Endothelial cell of umbilical vein (primary cell): ENCODE data around the gene CCDC92B. TPM values are rescaled to one million over a fixed set of nuclear protein-coding genes. Genes with fewer than 3 reads are reported as not detected.

ENCODE experiments used
- BruUV-seq: library from RNA; stranded (reverse); fragments of 400-500 nt; replicated peaks from 2 replicates; lab custom pipeline; 2021; lab: Mats Ljungman, UMichigan
- CTCF ChIA-PET: fragments of 300-600, 350-600 bp; sonication (Branson Sonifier 250); formaldehyde crosslinking; loops from one replicate; lab custom pipeline; 2021; ENCODE audit warnings: antibody characterized with exemption, inconsistent platforms; lab: Charles Lee
- POLR2A ChIA-PET: fragments of 300-600, 350-600 bp; sonication (Branson Sonifier 250); formaldehyde crosslinking; loops from one replicate; lab custom pipeline; 2021; ENCODE audit warnings: antibody characterized with exemption, inconsistent platforms; lab: Charles Lee
- DNase-seq: peaks from one replicate; pipeline ENCODE4 v3.0.0-alpha.2; 2011; ENCODE audit warnings: low read depth, low spot score
- FAIRE-seq: peaks from 2 replicates; lab custom pipeline; 2011; peaks lifted over from hg19 to GRCh38; lab: Jason Lieb, UNC
- H2AFZ ChIP-seq: 2 replicates; pipeline ENCODE4 v1.6.0; 2012; ENCODE audit warnings: low read depth, low read length, control low read depth, inconsistent platforms
- H3K27ac ChIP-seq: 2 replicates; pipeline ENCODE4 v1.5.1; 2011; ENCODE audit warnings: low read depth, mild to moderate bottlenecking, control low read depth, low read length, moderate library complexity; ENCODE audit not compliant: insufficient read depth
- H3K27me3 ChIP-seq, 2 experiments: 2 replicates each; pipeline versions ENCODE4 v1.6.0 to v1.6.1; 2011; ENCODE audit warnings: low read length in 2 of 2, mixed read lengths in 1 of 2; ENCODE audit not compliant: control insufficient read depth in 2 of 2, insufficient read depth in 2 of 2
- H3K36me3 ChIP-seq, 2 experiments: 2 replicates in 1 of 2; 3 replicates in 1 of 2; pipeline ENCODE4 v1.5.1; 2011; ENCODE audit warnings: low read length in 2 of 2, mild to moderate bottlenecking in 1 of 2, moderate library complexity in 1 of 2; ENCODE audit not compliant: control insufficient read depth in 2 of 2, insufficient read depth in 2 of 2; ENCODE audit errors: extremely low read depth in 1 of 2
- H3K4me1 ChIP-seq: 3 replicates; pipeline ENCODE4 v1.5.1; 2011; ENCODE audit warnings: mild to moderate bottlenecking, low read length; ENCODE audit not compliant: control insufficient read depth, insufficient read depth; ENCODE audit errors: extremely low read depth
- H3K4me2 ChIP-seq: 2 replicates; pipeline ENCODE4 v1.6.1; 2011; ENCODE audit warnings: low read length, control low read depth, mixed read lengths; ENCODE audit not compliant: insufficient read depth
- H3K4me3 ChIP-seq, 3 experiments: fragments of 200-600 bp in 1 of 3; sonication (generic), shearing (Covaris generic) in 1 of 3; replicated peaks in 1 of 3; 2 replicates each; pipeline ENCODE4 v1.5.1; 2011 to 2016; ENCODE audit warnings: control low read depth in 3 of 3, low read length in 3 of 3, mild to moderate bottlenecking in 2 of 3, inconsistent platforms in 1 of 3, low read depth in 1 of 3, moderate library complexity in 1 of 3; ENCODE audit not compliant: insufficient read depth in 1 of 3
- H3K79me2 ChIP-seq: 2 replicates; pipeline ENCODE4 v1.6.0; 2012; ENCODE audit warnings: low read length, inconsistent platforms; ENCODE audit not compliant: control insufficient read depth, insufficient read depth
- H3K9ac ChIP-seq: replicated peaks from 2 replicates; pipeline ENCODE3; 2011; ENCODE audit warnings: low read length, control low read depth; ENCODE audit not compliant: insufficient read depth; ENCODE audit errors: extremely low read depth
- H3K9me1 ChIP-seq: replicated peaks from 3 replicates; pipeline ENCODE4 v1.6.0; 2011; ENCODE audit warnings: mild to moderate bottlenecking, low read length; ENCODE audit not compliant: control insufficient read depth, insufficient read depth; ENCODE audit errors: extremely low read depth
- H3K9me3 ChIP-seq: replicated peaks from 2 replicates; pipeline ENCODE4 v1.5.1; 2012; ENCODE audit warnings: low read length, inconsistent platforms; ENCODE audit not compliant: control insufficient read depth, insufficient read depth
- H4K20me1 ChIP-seq: replicated peaks from 2 replicates; pipeline ENCODE3; 2011; ENCODE audit warnings: mild to moderate bottlenecking, low read length; ENCODE audit not compliant: control insufficient read depth, insufficient read depth; ENCODE audit errors: extremely low read depth
- EZH2 ChIP-seq: IDR thresholded peaks from 2 replicates; pipeline ENCODE4 v1.6.1; 2012; ENCODE audit warnings: borderline replicate concordance, low read depth, mild to moderate bottlenecking, moderate library complexity, low read length, inconsistent platforms; ENCODE audit not compliant: severe bottlenecking
- GATA2 ChIP-seq: IDR thresholded peaks from 2 replicates; pipeline ENCODE4 v1.7.0; 2011; ENCODE audit warnings: low read depth, mild to moderate bottlenecking, moderate library complexity, mixed read lengths, low read length; ENCODE audit not compliant: insufficient read length, insufficient read depth
- MYC ChIP-seq: IDR thresholded peaks from one replicate; pipeline ENCODE4 v1.6.1; 2011; ENCODE audit warnings: mild to moderate bottlenecking, low read depth, low read length
- POLR2A ChIP-seq: IDR thresholded peaks from 2 replicates; pipeline ENCODE4 v1.6.1; 2012; ENCODE audit warnings: low read depth, mild to moderate bottlenecking, control low read depth, low read length
- dilution Hi-C: fragments of 300-500 bp; cut with MboI; formaldehyde crosslinking; loops from one replicate; pipeline ENCODE4 v1.15.0; 2019; ENCODE audit warnings: low sequenced_read_pairs; ENCODE audit not compliant: extremely low pct_ligation_motif_present
- intact Hi-C: fragments of 100-400 bp; cut with micrococcal nuclease; formaldehyde crosslinking; loops from one replicate; pipeline ENCODE4 v1.10.0; 2022
- polyA plus RNA-seq, 4 experiments: library from polyadenylated mRNA; depleted of rRNA in 3 of 4; stranded (reverse) in 3 of 4; unstranded in 1 of 4; fragments of >200 nt; gene quantifications; 2 replicates each; pipeline versions ENCODE4 v1.2.1 to v1.2.3, GENCODE V29; 2011 to 2012; ENCODE audit warnings: missing spikeins in 1 of 4
- total RNA-seq: library from RNA; stranded (reverse); gene quantifications from 2 replicates; pipeline ENCODE4 v1.2.3, GENCODE V29; 2021
- TF ChIP-seq, protein P1 (sequence below): IDR thresholded peaks from 2 replicates; pipeline ENCODE4 v1.6.1; 2011; ENCODE audit not compliant: insufficient read depth, insufficient read length

The CCDC92B gene
- total and polyA plus RNA-seq, 2 donors (not counting 3 experiments of a cell fraction or from before 2014, with no cell fraction given), result not detected

DNA sequence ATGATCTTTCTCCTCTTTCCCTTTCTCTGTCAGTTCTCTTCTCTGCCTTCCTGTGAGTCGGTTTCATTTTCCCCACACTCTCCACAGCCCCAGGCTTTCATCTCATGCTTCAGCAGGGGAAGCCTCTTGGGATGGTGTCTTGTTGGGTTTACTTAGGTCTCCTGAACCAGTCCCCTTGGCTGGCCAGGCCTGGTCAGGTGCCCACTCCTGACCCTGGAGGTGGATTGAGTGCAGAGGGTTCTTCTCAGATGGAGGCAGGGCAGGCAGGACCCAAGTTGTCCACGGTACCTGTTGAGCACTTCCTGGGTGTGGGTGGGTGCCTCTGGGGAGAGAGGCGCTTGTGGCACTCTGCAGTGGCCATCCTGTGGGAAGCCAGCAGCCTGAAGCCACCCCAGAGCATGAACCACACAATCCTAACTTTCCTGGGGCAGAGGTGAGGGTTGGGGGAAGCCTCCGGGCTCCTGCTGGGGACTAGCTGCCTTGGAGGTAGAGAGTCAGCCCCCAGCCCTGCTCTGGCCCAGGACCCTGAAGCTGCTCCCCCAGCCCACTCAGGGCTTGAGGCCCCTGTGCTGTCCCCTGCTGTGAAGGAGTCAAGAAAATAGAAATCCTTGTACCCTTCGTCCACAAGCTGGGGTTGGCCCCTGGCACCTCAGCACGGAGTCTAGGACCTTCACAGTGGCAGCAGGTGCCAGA lies 44.8 kb upstream of the CCDC92B start:
- Histone ChIP-seq H3K36me3 (no peaks in the 10 kb centered on the region), H3K9me3 (no peaks in the 10 kb centered on the region), H3K4me2 (no peak overlapping the region), H2AFZ (no peak overlapping the region), H3K4me3 (no peak overlapping the region), H4K20me1 (no peaks in the 10 kb centered on the region), H3K9me1 (no peaks in the 10 kb centered on the region), H3K4me1 (no peaks in the 10 kb centered on the region), H3K27me3 (peaks cover 0 to 2% of the 10 kb centered on the region in 2 experiments), H3K9ac (no peak overlapping the region), H3K27ac (no peak overlapping the region), H3K79me2 (no peaks in the 10 kb centered on the region)
- intact Hi-C loops, result no loop called here
- BruUV-seq, result no TSS peak
- dilution Hi-C loops, result no loop called here
- no peak for FAIRE-seq
- DNase-seq, result no peak
- ChIA-PET CTCF (interaction anchor here (0.9 to 1.1 kb wide), 2 partner anchors 11 to 55 kb away, joined by 3 read pairs; no protein-coding TSS in a partner anchor), POLR2A (no interaction called here)
- TF ChIP-seq EZH2, result no peak
- no peak for TF ChIP-seq POLR2A
- no peak for TF ChIP-seq MYC

DNA sequence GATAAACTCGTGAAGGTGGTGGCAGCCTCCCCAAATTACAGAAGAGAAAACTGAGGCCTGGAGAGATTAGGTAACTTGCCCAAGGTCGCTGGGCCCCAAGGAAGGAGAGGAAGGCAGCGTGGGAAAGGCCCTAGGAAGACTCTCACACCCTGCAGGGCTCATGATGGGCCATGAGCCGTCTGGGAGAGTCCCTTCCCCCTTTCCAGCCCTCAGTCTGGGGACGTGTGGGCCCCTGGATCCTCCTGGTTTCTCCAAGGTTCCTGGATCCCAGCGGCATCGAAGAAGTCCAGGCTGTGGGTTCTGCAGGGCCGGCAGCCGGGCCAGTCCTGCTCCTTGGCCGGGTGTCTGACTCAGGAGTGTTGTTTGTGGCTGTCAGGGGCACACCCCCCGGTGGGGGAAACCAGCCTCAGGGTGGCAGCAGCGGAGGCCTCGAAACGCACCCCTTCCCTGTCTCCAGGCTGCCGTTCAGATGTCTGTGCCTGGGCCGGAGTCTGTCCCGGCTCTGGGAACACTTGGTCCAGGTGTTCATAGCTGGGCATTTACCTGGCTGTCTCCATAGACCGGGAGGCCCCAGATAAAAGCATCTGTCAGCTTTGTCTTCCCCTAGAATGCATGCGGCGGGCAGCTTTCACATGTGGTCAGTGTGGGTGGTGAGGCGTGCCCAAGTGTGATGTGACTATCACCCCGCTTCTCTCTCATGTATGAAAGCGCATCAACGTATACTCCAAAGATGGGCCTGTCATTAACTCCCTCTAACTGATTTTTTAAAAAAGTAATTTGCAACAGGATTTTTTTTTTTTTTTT lies 43.1 kb upstream of the CCDC92B start:
- intact Hi-C loops, result no loop called here
- no TSS peak for BruUV-seq
- TF ChIP-seq EZH2, result no peak
- TF ChIP-seq, protein P1, sequence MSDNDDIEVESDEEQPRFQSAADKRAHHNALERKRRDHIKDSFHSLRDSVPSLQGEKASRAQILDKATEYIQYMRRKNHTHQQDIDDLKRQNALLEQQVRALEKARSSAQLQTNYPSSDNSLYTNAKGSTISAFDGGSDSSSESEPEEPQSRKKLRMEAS, result no peak
- no peak for TF ChIP-seq GATA2
- TF ChIP-seq POLR2A, result no peak
- Histone ChIP-seq H3K9ac (no peak overlapping the region), H3K36me3 (no peaks in the 10 kb centered on the region), H3K9me1 (no peaks in the 10 kb centered on the region), H2AFZ (no peak overlapping the region), H3K4me3 (no peak overlapping the region), H3K79me2 (no peaks in the 10 kb centered on the region), H4K20me1 (no peaks in the 10 kb centered on the region), H3K4me2 (no peak overlapping the region), H3K27me3 (peaks cover 0 to 2% of the 10 kb centered on the region in 2 experiments), H3K27ac (no peak overlapping the region), H3K9me3 (no peaks in the 10 kb centered on the region), H3K4me1 (no peaks in the 10 kb centered on the region)
- ChIA-PET POLR2A (no interaction called here), CTCF (interaction anchor here (0.7 kb wide), 1 partner anchor 834 kb away, joined by 3 read pairs; no protein-coding TSS in a partner anchor)
- dilution Hi-C loops, result no loop called here
- DNase-seq, result no peak
- no peak for FAIRE-seq
